ENCODE measurements around the gene DNAJB6. TPM values are rescaled to one million over a fixed set of nuclear protein-coding genes. Genes with fewer than 3 reads are reported as not detected.

DNAJB6 gene
- total RNA-seq, 3 donors from 2014 or later (not counting 1 experiment from before 2014, with no cell fraction given) = 309 to 343 (median 340) TPM

GRCh38 chr7:157410831-157411556 is 74.2 kb downstream of the DNAJB6 start:
- H3K27me3 ChIP-seq (ENCODE audit: control insufficient read depth, insufficient read depth, low read length) = no peaks in the 10 kb centered on the region
- no peak overlapping the region for H3K27ac Mint-ChIP-seq
- H3K36me3 ChIP-seq (ENCODE audit: control insufficient read depth, insufficient read depth, low read length) = peaks cover 13% of the 10 kb centered on the region
- no peaks in the 10 kb centered on the region for H3K9me3 Mint-ChIP-seq
- peaks cover 4% of the 10 kb centered on the region for H3K36me3 Mint-ChIP-seq
- no peaks in the 10 kb centered on the region for H3K27me3 Mint-ChIP-seq (ENCODE audit: low read depth in 2 of 2)
- DNase-seq (no peak), ATAC-seq (no peak)
- H3K4me1 ChIP-seq (ENCODE audit: control insufficient read depth, insufficient read depth, low read length) = peaks cover 9% of the 10 kb centered on the region
- H3K4me1 Mint-ChIP-seq = peaks cover 0 to 5% of the 10 kb centered on the region in 2 donors
- TF ChIP-seq, protein P1, sequence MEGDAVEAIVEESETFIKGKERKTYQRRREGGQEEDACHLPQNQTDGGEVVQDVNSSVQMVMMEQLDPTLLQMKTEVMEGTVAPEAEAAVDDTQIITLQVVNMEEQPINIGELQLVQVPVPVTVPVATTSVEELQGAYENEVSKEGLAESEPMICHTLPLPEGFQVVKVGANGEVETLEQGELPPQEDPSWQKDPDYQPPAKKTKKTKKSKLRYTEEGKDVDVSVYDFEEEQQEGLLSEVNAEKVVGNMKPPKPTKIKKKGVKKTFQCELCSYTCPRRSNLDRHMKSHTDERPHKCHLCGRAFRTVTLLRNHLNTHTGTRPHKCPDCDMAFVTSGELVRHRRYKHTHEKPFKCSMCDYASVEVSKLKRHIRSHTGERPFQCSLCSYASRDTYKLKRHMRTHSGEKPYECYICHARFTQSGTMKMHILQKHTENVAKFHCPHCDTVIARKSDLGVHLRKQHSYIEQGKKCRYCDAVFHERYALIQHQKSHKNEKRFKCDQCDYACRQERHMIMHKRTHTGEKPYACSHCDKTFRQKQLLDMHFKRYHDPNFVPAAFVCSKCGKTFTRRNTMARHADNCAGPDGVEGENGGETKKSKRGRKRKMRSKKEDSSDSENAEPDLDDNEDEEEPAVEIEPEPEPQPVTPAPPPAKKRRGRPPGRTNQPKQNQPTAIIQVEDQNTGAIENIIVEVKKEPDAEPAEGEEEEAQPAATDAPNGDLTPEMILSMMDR (IDR thresholded peaks at IDR 0.05) = no peak
- H3K4me3 Mint-ChIP-seq = no peak overlapping the region
- WGBS (ENCODE audit: insufficient coverage) = 95% methylated on average over 33 of the region's 33 CpGs
- no peak overlapping the region for H3K27ac ChIP-seq (ENCODE audit: low read length)
- H3K9me3 ChIP-seq (ENCODE audit: control insufficient read depth, insufficient read depth, low read length) = no peaks in the 10 kb centered on the region
- H3K4me3 ChIP-seq (ENCODE audit: low read length) = no peak overlapping the region
- intact Hi-C loops (cut with micrococcal nuclease) = no loop called here

- Mint-ChIP-seq H3K27me3 (ENCODE audit: low read depth in 2 of 2) (no peaks in the 10 kb centered on the region), H3K4me1 (peaks cover 0 to 5% of the 10 kb centered on the region in 2 donors), H3K4me3 (no peak overlapping the region), H3K9me3 (no peaks in the 10 kb centered on the region), H3K27ac (no peak overlapping the region), H3K36me3 (peaks cover 10% of the 10 kb centered on the region)
- TF ChIP-seq, protein P1 (IDR thresholded peaks at IDR 0.05) = no peak
- Histone ChIP-seq H3K36me3 (ENCODE audit: control insufficient read depth, insufficient read depth, low read length) (peaks cover 14% of the 10 kb centered on the region), H3K4me1 (ENCODE audit: control insufficient read depth, insufficient read depth, low read length) (peaks cover 9% of the 10 kb centered on the region), H3K9me3 (ENCODE audit: control insufficient read depth, insufficient read depth, low read length) (no peaks in the 10 kb centered on the region), H3K4me3 (ENCODE audit: low read length) (no peak overlapping the region), H3K27ac (ENCODE audit: low read length) (no peak overlapping the region), H3K27me3 (ENCODE audit: control insufficient read depth, insufficient read depth, low read length) (no peaks in the 10 kb centered on the region)
- WGBS (ENCODE audit: insufficient coverage) = 77% methylated on average over 19 of the region's 19 CpGs
- peak in 1 of 2 donors; percentile 75 for DNase-seq
- intact Hi-C loops (cut with micrococcal nuclease) = no loop called here
- no peak for ATAC-seq
These were observed 74.8 kb downstream of the DNAJB6 start for GRCh38 chr7:157411580-157411979.

DNA sequence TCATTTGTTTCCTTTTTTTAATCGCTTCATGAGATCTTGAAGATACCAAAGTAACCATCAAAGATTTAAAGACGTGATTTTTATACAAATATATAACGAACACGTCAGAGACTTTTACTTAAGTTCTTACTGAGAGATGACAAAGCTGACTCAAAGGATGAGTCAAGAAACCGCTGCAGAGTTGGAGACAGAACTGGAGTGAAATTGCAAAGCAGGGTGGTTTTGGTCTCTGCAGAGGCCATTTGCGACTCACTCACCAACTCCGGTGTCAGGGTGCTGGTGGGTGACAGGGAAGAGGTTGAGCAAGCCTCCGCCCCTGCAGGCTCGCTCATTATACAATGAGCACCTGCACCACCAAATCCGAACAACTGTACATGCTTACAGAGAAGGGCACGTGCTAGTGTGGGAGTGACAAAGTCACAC is 75.2 kb downstream of the DNAJB6 start:
- ATAC-seq = no peak
- H3K27ac Mint-ChIP-seq = no peak overlapping the region
- intact Hi-C loops (cut with micrococcal nuclease) = no loop called here
- no peak overlapping the region for H3K27ac ChIP-seq (ENCODE audit: low read length)
- no peak overlapping the region for H3K4me3 Mint-ChIP-seq
- H3K27me3 ChIP-seq (ENCODE audit: control insufficient read depth, insufficient read depth, low read length) = no peaks in the 10 kb centered on the region
- TF ChIP-seq, protein P1 (IDR thresholded peaks at IDR 0.05) = no peak
- H3K4me1 ChIP-seq (ENCODE audit: control insufficient read depth, insufficient read depth, low read length) = peaks cover 9% of the 10 kb centered on the region
- DNase-seq = peak in 1 of 2 donors; percentile 62
- H3K36me3 Mint-ChIP-seq = peaks cover 14% of the 10 kb centered on the region
- no peak overlapping the region for H3K4me3 ChIP-seq (ENCODE audit: low read length)
- no peaks in the 10 kb centered on the region for H3K9me3 ChIP-seq (ENCODE audit: control insufficient read depth, insufficient read depth, low read length)
- 83% methylated on average over 11 of the region's 11 CpGs for WGBS (ENCODE audit: insufficient coverage)
- peaks cover 0 to 5% of the 10 kb centered on the region in 2 donors for H3K4me1 Mint-ChIP-seq
- H3K36me3 ChIP-seq (ENCODE audit: control insufficient read depth, insufficient read depth, low read length) = peaks cover 19% of the 10 kb centered on the region
- H3K9me3 Mint-ChIP-seq = no peaks in the 10 kb centered on the region
- H3K27me3 Mint-ChIP-seq (ENCODE audit: low read depth in 2 of 2) = no peaks in the 10 kb centered on the region
